Measurements from ENCODE around the gene FRMD5.

The FRMD5 gene

DNA sequence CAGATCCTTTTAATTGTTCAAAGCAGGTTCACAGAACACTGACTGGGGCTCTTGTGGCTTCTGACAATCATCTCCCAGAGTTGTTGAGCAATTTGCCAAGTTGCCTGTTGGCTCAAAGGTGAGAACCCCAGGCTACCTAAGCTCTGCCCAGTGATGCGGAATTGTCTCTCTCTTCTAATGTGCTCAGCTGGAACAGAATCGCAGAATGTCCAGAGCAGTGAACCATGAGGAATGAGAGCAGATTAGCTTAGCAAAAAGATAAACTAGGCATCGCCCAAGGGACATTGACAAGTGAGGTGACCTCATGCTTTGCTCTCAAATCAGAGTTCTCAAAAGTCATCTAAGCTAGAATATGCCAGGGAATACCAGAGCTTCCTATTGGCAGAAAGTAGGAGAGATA, 220.2 kb downstream of the FRMD5 start:
- no peak for DNase-seq (ENCODE audit: low spot score)

DNA sequence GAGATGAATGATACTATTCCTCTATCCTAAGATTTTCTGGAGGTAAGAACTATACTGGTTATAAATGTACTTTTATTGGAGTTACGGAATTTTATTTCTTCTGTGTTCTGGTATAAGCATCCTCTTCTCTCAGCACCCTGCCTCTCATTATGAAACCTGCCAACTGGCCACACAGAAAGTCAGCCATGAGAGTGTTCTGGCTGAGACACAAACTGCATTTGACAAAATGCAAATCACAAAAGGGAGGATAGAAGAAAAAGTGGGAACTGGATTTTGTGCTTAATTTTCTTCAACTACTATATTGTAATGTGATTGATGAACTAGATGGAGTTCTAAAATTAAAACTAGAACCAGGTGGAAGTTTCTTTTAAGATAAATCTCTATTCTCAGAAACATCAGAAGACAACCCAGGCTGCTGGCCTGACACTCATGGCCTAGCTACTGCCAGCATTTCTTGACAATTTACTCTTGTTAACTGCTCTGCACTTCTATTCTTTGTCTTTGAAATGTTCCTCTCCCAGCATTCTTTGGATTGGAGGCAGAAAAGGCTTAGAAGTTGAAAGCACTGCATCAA, 225.2 kb downstream of the FRMD5 start:
- DNase-seq (ENCODE audit: low spot score): no peak

DNA sequence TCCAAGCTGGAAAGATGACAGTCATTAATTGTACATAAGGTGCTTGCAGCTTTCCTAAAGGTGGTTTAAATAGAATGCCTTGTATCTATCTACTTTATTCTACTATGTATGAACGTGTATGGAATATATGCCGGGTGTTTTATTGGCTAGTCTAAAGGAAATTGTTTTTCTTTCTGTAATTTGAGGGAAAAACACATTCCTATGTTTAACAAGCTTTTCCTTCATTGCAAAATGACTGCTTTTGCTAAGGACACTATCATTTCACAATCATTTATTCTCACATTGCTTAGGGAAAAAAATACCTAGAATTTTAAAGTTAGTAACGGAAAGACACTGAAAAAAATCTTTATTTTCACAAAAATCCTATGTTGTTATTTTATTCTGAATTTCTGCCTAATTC, 226.5 kb downstream of the FRMD5 start:
- no peak for DNase-seq (ENCODE audit: low spot score)

DNA sequence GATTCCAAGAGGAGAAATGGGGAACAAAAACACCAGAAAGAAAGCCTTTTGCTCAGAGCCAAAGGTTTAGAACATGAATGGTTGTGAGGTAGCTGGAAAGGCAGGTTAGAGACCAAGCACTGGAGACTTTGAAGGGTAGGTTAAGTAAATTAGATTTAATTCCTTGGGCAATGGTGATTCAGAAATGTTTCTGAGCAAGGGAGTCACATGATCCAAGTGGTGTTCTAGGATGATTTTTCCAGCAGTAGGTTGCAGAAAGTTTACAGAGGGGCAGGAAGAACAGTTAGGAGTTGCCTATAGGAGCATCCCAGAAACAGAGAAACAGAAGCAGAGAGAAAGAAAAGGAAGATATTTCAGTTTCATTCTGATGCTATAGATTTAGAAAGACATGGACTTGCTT, 228.4 kb downstream of the FRMD5 start:
- DNase-seq (ENCODE audit: low spot score): no peak

DNA sequence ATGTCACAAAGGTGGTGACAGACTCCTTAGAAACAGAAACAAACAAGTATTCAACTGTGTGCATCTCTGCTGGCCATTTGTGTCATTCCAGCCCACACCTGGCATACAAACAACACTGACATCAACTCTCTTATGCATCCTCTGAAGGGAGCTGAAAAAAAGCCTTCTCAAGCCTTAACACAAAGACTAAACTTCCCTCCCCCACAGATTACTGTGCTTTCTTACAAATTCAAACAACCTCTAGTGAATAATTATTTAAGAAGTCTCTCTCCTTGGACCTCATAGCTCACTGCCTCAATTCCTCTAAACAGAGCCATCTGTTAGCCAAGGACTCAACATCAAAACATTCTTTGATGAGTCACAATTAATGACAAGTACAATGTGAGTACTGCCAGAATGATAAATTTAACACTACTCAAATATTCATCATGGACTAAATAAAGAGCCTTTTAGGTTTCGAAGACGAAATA, 236.2 kb downstream of the FRMD5 start:
- DNase-seq (ENCODE audit: low spot score): no peak

DNA sequence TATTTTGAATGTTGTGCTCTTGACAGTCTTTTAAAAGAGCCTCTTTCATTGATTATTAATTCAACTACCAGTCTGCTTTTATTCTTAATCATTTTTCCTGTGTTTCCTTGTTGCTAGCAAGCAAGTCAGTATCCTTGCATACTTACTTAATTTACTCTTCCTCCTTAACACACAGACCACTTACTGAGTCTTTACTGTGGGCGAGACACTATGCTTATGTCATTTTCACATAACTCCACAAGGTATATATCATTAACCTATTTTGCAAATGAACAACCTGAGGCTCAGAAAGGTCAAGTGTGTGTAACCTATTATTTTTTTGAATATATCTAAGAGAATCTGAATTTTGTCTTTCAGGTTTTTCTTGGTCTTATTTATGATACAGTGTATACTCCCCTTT, 237.3 kb downstream of the FRMD5 start:
- no peak for DNase-seq (ENCODE audit: low spot score)

DNA sequence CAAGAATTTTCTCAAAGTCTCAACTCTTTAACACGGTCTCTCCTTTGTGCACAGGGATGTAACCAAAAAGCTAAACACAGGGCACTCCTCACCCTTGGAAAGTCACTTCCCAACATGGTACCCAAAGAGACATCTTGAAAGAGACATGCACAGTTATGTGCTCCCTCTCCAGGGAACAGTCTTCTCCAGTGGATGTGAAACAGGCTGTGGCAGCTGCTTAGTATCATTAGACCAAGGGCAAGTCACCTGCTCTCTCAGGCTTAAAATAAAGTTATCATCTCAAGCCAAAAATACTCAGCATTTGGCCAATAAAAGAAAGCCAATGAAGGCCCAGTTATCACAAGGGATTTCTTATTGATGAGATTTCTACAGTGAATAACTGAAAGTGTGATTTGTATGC, 239.9 kb downstream of the FRMD5 start:
- no peak for DNase-seq (ENCODE audit: low spot score)

DNA sequence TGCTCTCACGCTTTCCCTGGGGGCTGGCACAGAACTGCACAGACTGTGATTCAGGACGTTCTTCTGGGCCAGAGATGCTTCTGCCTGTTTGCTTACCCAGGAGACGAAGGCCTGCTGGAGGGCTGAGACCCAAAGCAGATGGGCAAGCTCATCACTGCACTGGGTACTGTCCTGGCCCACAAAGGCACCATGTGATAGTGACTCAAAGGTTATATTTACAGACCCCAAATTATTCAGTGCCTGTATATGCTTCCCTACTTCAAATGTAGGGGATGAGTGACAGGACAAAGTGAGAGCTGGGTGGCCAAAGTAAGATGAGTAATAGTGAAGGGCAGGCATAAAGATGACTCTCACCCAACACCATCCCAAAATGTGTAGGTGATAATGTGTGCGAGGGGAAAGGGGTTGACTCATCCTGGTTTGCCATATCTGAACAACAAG, 240.9 kb downstream of the FRMD5 start:
- no peak for DNase-seq (ENCODE audit: low spot score)

DNA sequence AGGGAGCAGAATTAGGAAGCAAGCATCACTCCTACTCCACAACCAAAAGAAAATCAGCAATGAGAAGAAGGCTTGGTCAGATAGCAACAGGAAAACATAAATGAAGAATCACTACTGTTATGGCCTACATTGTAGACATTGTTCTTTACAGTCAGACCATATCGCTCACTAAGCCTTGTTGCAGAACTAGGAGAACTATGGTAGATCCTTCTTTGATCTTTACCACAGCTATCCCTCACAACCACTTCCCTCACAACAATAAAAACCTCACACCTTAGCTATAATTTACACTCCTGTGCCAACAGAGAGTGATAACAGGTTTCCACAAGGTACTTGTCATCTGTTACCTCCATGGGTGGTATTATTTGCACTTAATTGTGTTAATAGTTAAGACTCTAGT, 241.7 kb downstream of the FRMD5 start:
- DNase-seq (ENCODE audit: low spot score): no peak

DNA sequence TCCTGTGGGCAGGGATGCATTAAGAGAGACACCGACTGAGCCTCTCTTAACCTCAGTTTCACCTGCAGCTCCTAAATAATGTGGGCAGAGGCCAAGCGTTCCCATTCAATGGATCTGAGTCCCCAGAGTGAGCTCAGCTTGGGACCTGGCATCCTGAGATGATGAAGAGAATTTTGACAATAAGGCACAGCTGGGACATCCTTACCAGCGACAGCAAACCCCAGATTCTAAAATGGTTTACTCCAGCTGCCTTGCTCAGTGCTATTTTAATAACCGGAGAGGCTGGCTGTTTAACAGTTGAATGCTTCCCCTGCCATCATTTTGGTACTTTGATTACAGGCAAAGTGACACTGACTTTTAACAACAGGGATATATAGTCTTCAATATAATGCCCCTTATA, 244.5 kb downstream of the FRMD5 start:
- DNase-seq (ENCODE audit: low spot score): no peak

DNA sequence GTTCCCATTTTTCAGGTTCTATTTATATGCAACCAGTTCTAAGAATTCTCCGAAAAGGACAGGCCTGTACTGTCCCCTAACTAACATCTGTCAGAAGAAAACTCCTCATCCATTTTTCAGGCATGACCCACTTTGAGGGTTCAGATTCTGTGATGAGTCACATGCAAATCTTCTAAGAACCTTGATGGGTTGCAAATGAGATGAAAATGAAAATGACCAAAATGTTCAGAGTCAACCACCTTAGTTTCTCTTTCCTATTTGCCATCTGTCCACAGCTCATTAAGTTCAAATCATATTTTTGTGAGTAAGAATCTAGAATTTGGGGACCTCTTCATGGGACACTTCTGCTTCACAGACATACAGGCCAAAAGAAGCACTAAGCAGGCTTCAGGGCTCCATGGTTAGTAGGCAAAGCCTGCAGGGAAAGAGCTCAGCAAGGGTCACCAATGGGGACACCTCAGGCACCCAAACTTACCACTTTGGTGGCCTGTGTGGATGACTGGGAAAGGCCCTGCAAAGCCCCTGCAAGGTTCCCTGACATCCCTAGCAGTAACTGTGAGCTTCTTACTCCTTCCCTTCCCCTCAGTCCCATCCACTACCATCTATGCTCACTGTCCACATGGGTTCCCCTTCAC, 246.3 kb downstream of the FRMD5 start:
- no peak for DNase-seq (ENCODE audit: low spot score)

DNA sequence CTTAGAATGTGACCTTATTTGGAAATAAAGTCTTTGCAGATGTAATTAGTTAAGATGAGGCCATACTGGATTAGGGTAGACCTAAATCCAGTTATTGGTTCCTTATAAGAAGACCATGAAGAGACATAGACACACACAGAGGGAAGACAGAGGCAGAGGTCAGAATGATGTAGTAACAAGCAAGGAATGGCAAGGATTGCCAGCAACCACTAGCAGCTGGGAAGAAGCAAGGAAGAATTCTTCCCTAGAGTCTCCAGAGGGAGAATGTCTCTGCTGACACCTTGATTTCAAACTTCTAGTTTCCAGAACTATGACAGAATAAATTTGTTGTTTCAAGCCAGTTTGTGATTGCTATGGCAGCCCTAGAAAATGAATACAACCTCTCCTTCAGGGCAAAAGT, 251.6 kb downstream of the FRMD5 start:
- no peak for DNase-seq (ENCODE audit: low spot score)

DNA sequence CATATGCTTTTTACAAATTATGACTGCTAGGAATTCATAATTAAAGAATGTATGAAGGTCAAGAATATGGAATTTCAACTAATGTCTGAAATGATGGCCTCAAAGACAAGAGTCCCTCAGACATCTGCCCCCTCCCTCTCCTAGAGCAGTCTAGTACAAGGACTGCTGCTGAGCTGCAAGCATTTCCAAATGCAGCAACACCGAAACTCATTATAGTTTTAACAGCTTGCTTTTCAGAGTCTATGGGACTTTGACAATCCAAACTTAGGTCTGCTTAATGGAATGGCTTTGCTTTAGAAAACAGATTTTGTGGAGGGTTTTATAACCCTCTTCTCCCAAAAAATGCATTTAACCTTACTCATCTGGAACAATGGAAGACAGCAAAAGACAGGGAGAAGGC, 252.9 kb downstream of the FRMD5 start:
- DNase-seq (ENCODE audit: low spot score): no peak

DNA sequence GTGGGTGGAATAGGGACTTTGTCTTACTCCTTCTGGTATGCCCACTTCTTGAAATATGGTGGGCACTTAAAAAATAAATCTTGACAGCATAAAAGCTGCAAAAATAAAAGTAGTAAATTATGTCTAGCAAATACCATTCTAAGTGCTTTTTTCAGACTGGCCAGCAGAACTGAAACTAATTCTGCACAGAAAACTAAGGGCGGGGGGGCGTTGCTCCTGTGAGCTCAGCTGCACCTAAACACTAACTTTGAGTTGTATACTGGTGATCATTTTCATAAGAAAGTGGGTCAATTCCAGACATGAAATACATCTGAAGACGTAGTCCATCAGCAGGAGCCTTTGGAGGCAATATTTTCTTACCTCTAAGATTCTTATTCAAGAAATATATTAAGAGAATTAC, 253.5 kb downstream of the FRMD5 start:
- DNase-seq (ENCODE audit: low spot score): no peak

DNA sequence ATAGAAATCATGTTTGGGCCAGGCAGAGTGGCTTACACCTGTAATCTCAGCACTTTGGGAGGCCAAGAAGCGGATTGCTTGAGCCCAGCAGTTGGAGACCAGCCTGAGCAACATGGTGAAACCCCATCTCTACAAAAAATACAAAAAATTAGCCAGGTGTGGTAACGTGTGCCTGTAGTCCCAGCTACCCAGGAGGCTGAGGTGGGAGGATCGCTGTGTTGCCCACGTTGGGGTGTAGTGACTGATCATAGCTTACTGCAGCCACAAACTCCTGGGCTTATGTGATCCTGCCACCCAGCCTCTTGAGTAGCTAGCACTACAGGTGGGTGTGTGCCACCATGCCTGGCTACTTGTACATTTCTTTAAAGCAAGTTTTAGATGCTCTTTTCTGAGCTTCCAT, 254.0 kb downstream of the FRMD5 start:
- DNase-seq (ENCODE audit: low spot score): no peak

DNA sequence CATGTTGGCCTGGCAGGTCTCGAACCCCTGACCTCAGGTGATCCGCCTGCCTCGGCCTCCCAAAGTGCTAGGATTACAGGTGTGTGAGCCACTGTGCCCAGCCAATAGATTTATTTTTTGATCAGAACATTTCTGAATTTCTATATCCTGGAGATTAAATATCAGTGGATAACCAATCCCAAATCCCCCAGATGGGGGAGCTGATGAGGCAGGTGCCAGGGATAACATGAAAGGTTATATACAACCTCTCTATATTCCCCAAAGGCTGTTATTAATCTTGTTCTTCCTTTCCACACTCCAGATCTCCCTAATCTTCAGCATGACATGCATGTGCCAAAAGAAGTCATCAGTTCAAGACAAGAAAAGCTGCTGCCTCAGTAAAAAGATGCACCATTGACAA, 256.0 kb downstream of the FRMD5 start:
- DNase-seq (ENCODE audit: low spot score): no peak

DNA sequence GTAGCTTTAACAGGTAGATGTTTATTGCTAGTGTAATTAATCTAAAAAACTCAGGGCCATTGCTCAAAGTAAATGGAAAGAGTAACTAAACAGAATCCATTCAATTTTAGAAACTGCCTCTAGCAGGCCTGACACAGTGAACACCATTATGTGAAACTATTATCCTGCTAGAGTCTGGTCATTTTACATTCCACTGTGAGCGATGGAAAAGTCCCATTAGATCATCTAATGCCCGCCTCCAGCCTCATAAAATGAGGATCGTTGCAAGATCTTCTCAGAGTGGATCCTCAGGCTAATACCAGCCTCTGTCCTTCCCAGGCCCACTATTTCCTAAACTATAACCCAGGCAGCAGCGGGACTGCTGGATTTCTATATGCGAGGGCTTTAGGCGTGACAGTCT, 260.6 kb downstream of the FRMD5 start:
- DNase-seq (ENCODE audit: low spot score): no peak

DNA sequence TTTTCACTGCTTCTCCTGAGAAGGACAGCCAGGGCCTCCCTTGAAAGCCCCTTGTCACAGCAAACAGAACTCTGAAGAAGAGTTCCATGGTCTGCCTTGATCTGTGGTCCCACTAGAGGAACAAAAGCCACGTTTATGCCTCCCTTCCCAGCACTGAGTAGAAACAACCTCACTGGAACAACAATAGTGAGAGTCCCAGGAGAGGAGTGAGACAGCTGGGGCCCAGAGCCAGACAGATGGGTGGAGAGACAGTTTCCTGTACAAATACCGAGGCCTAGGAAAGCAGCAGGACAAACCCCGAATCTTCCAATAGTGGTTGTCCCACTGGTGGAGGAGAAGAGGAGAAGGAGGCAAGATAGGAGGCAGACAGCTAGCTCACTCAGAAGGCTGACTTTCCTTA, 262.2 kb downstream of the FRMD5 start:
- no peak for DNase-seq (ENCODE audit: low spot score)

DNA sequence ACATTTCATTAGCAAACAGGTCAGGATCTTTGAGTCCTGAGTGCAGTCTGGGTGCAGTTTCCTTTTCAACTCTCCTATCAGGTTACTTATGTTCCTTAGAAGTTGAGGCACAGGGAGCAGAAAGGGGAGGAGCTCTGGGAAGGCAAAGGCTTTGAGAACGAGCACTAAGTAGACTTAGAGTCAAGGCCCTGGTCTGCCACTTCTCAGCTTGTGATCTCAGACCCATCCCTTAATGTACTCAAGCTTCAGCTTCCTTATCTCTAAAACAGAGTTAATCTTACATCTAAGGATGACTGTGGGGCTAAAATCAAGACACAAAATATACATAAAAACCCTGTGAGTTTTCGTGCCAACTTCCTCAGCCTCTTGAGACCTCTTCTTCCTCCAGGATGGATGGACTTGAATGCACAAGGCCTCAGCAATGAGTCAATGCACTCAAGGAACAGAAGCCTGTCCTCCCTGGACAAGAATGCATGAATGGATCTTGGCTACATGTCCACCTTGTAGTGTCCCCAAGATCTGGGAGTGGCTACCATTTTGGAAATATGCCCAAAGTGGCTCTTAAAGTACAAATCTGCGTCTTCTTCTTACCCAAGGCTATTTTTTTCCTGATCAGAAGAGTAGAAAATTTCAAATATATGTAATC, 263.2 kb downstream of the FRMD5 start:
- DNase-seq (ENCODE audit: low spot score): no peak

DNA sequence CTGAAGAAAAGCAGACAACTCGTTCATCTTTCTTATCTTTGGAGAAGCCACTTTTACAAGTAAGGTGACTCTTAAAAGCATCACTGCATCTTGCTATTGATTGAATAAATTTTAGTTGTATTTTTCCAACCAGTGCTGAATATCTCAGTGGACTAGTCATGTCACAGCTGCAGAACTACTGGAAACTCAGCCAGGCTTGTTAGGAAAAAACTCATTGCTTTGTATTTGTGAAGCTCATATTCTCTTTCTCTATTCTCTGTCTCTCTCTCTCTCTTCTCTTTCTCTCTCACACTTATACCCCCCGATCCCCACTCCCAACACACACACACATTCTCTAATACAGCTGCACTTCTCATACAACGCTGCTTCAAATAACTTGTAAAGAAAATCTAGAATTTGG, 264.0 kb downstream of the FRMD5 start:
- no peak for DNase-seq (ENCODE audit: low spot score)

DNA sequence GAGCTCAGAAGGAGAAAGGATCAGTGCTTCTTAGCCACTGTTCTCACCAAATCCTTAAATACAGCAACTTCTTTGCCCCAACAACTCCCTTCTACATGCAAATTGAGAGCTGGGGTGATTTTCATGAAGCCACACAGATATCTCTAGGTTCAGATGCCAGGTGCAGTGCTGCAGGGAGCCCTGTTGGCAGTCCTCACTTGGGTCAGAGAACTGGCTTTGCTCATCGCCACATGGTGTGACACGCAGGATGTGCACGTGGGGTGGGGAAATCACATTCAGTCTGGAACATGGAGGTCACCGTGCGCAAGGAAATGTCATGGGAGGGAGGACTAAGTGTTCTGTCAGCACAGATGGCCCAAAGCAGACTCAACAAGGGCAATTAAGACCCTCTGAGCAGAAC, 264.5 kb downstream of the FRMD5 start:
- no peak for DNase-seq (ENCODE audit: low spot score)

DNA sequence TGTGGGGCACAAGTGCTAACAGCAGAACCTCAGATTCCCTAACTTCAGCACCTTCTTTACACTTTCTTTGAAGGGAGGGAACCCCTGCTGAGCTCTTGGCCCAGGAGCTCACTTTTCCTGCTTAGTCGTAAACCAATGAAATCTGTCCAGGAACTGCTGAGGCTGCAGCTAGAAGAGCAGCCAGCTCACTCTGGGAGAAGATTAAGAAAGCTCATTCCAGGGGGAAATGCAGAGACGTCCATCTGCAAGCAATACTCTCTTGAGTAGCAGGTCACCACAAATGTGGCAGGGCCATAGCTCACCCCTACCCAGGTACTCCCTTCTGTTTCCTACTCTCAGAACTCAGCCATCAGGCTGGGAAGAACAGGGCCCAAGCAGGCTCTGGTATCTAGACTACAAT, 265.0 kb downstream of the FRMD5 start:
- DNase-seq (ENCODE audit: low spot score): no peak

DNA sequence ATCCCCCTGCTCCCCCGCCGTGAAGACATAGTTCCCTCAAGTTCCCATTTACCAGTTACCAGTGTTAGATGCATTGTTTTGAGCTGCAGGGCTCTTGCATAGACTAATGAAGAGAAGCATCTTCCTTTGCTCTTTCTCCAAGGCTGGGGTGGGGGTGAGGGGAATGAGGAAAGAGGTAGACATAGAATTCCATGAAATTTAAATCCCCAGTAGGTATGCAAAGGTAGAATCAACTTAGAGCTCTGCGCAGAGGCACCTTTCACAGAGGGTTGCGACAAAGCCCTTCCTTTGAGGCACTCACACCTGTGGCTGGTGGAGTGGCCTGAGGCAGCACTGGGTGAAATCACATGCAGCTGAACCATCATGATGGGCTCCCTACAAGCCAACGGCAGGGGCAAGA, 266.9 kb downstream of the FRMD5 start:
- DNase-seq (ENCODE audit: low spot score): no peak

DNA sequence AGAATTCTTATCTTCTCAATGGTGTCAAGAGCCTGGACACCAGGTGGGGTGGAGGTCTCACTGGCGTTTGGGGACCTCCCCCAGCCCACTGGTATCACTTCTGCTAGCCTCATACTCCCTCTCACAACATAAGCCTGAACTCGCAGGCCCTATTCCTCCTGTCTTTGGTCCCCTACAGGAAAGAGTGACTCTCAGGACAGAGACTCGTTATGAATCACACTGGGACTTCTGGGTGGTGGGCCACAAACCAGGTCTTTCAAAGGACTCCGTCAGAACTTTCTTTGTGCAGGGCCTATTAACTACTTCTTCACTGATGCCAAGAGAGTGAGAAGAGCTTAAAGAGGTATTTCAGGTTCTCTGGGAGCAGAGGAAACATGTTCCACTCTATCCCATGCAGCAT, 267.9 kb downstream of the FRMD5 start:
- DNase-seq (ENCODE audit: low spot score): no peak

Data from kidney capillary endothelial cell (primary cell).